ENCODE measurements around the gene INPP5B.
"Not testable (repeated sequence)": the region's sequence is repeated elsewhere in the genome, so short reads cannot be mapped to it uniquely, and the experiment has no call there.

The INPP5B gene

GRCh38 chr1:37915476-37916093 is 31.3 kb downstream of the INPP5B start:
- in situ Hi-C loops (cut with MboI; ENCODE audit: low sequenced_read_pairs) = no loop called here
- H3K4me1 ChIP-seq = no peaks in the 10 kb centered on the region
- no peak for DNase-seq (ENCODE audit: low spot score in 2 of 2)
- H3K27me3 ChIP-seq (ENCODE audit: low read depth) = no peaks in the 10 kb centered on the region
- no peak overlapping the region for H3K4me3 ChIP-seq
- H3K9me3 ChIP-seq = no peaks in the 10 kb centered on the region
- H3K36me3 ChIP-seq (replicated peaks) = no peaks in the 10 kb centered on the region

GRCh38 chr1:37914719-37915475 is 32.0 kb downstream of the INPP5B start:
- no peaks in the 10 kb centered on the region for H3K9me3 ChIP-seq
- DNase-seq (ENCODE audit: low spot score in 2 of 2) = no peak
- H3K4me3 ChIP-seq = no peak overlapping the region
- H3K27me3 ChIP-seq (ENCODE audit: low read depth) = no peaks in the 10 kb centered on the region
- in situ Hi-C loops (cut with MboI; ENCODE audit: low sequenced_read_pairs) = no loop called here
- no peaks in the 10 kb centered on the region for H3K36me3 ChIP-seq (replicated peaks)
- no peaks in the 10 kb centered on the region for H3K4me1 ChIP-seq

- H3K4me3 ChIP-seq; H3K4me1 ChIP-seq; H3K9me3 ChIP-seq; H3K27me3 ChIP-seq (ENCODE audit: low read depth); DNase-seq (ENCODE audit: low spot score in 2 of 2); in situ Hi-C loops (cut with MboI; ENCODE audit: low sequenced_read_pairs); H3K36me3 ChIP-seq (replicated peaks): not testable (repeated sequence)
Measured at GRCh38 chr1:37911478-37911877, 35.4 kb downstream of the INPP5B start.

- H3K9me3 ChIP-seq; H3K27me3 ChIP-seq (ENCODE audit: low read depth); H3K4me3 ChIP-seq; in situ Hi-C loops (cut with MboI; ENCODE audit: low sequenced_read_pairs); H3K36me3 ChIP-seq (replicated peaks); DNase-seq (ENCODE audit: low spot score in 2 of 2): not testable (repeated sequence)
- peaks cover 15% of the 10 kb centered on the region for H3K4me1 ChIP-seq
Measured at GRCh38 chr1:37910886-37911285, 36.0 kb downstream of the INPP5B start.

GRCh38 chr1:37908531-37908930 is 38.3 kb downstream of the INPP5B start:
- in situ Hi-C loops (cut with MboI; ENCODE audit: low sequenced_read_pairs); DNase-seq (ENCODE audit: low spot score in 2 of 2); H3K4me3 ChIP-seq; H3K9me3 ChIP-seq; H3K36me3 ChIP-seq (replicated peaks); H3K27me3 ChIP-seq (ENCODE audit: low read depth): not testable (repeated sequence)
- H3K4me1 ChIP-seq = peaks cover 27% of the 10 kb centered on the region

- H3K9me3 ChIP-seq, H3K4me3 ChIP-seq: not testable (repeated sequence)
Measured at GRCh38 chr1:37907416-37908125, 39.3 kb downstream of the INPP5B start.

GRCh38 chr1:37906591-37906990 is 40.3 kb downstream of the INPP5B start:
- in situ Hi-C loops (cut with MboI; ENCODE audit: low sequenced_read_pairs); H3K9me3 ChIP-seq; H3K27me3 ChIP-seq (ENCODE audit: low read depth); DNase-seq (ENCODE audit: low spot score in 2 of 2); H3K4me3 ChIP-seq; H3K36me3 ChIP-seq (replicated peaks): not testable (repeated sequence)
- peaks cover 27% of the 10 kb centered on the region for H3K4me1 ChIP-seq

More at GRCh38 chr1:37907416-37908125, 39.3 kb downstream of the INPP5B start:
- H3K27me3 ChIP-seq (ENCODE audit: low read depth); in situ Hi-C loops (cut with MboI; ENCODE audit: low sequenced_read_pairs); DNase-seq (ENCODE audit: low spot score in 2 of 2); H3K36me3 ChIP-seq (replicated peaks): not testable (repeated sequence)
- peaks cover 27% of the 10 kb centered on the region for H3K4me1 ChIP-seq

GRCh38 chr1:37905727-37906126 is 41.1 kb downstream of the INPP5B start:
- in situ Hi-C loops (cut with MboI; ENCODE audit: low sequenced_read_pairs) = no loop called here
- Histone ChIP-seq H3K4me1 (peaks cover 27% of the 10 kb centered on the region), H3K9me3 (no peaks in the 10 kb centered on the region), H3K27me3 (ENCODE audit: low read depth) (no peaks in the 10 kb centered on the region), H3K4me3 (no peak overlapping the region), H3K36me3 (replicated peaks) (no peaks in the 10 kb centered on the region)
- DNase-seq (ENCODE audit: low spot score in 2 of 2) = no peak

GRCh38 chr1:37903921-37904320 is 42.9 kb downstream of the INPP5B start:
- peaks cover 27% of the 10 kb centered on the region for H3K4me1 ChIP-seq
- H3K9me3 ChIP-seq; H3K27me3 ChIP-seq (ENCODE audit: low read depth); in situ Hi-C loops (cut with MboI; ENCODE audit: low sequenced_read_pairs); H3K4me3 ChIP-seq; H3K36me3 ChIP-seq (replicated peaks); DNase-seq (ENCODE audit: low spot score in 2 of 2): not testable (repeated sequence)

GRCh38 chr1:37902983-37903382 is 43.9 kb downstream of the INPP5B start:
- Histone ChIP-seq H3K4me1 (peaks cover 27% of the 10 kb centered on the region), H3K36me3 (replicated peaks) (no peaks in the 10 kb centered on the region), H3K27me3 (ENCODE audit: low read depth) (no peaks in the 10 kb centered on the region), H3K9me3 (no peaks in the 10 kb centered on the region), H3K4me3 (no peak overlapping the region)
- DNase-seq (ENCODE audit: low spot score in 2 of 2) = no peak
- in situ Hi-C loops (cut with MboI; ENCODE audit: low sequenced_read_pairs) = no loop called here

GRCh38 chr1:37901893-37902225 is 45.0 kb downstream of the INPP5B start:
- Histone ChIP-seq H3K27me3 (ENCODE audit: low read depth) (no peaks in the 10 kb centered on the region), H3K4me1 (peaks cover 19% of the 10 kb centered on the region), H3K36me3 (replicated peaks) (no peaks in the 10 kb centered on the region), H3K9me3 (no peaks in the 10 kb centered on the region), H3K4me3 (no peak overlapping the region)
- no peak for DNase-seq (ENCODE audit: low spot score in 2 of 2)
- in situ Hi-C loops (cut with MboI; ENCODE audit: low sequenced_read_pairs) = no loop called here

GRCh38 chr1:37901191-37901892 is 45.5 kb downstream of the INPP5B start:
- DNase-seq (ENCODE audit: low spot score in 2 of 2) = no peak
- H3K36me3 ChIP-seq (replicated peaks) = no peaks in the 10 kb centered on the region
- no peak overlapping the region for H3K4me3 ChIP-seq
- in situ Hi-C loops (cut with MboI; ENCODE audit: low sequenced_read_pairs) = no loop called here
- H3K27me3 ChIP-seq (ENCODE audit: low read depth) = no peaks in the 10 kb centered on the region
- peaks cover 17% of the 10 kb centered on the region for H3K4me1 ChIP-seq
- no peaks in the 10 kb centered on the region for H3K9me3 ChIP-seq

- H3K36me3 ChIP-seq (replicated peaks); H3K4me3 ChIP-seq; DNase-seq (ENCODE audit: low spot score in 2 of 2); H3K9me3 ChIP-seq; H3K4me1 ChIP-seq; in situ Hi-C loops (cut with MboI; ENCODE audit: low sequenced_read_pairs); H3K27me3 ChIP-seq (ENCODE audit: low read depth): not testable (repeated sequence)
Measured at GRCh38 chr1:37897563-37897962, 49.3 kb downstream of the INPP5B start.

- no peaks in the 10 kb centered on the region; the same call in 1 of the 2 replicates for H3K4me1 ChIP-seq
- H3K36me3 ChIP-seq (replicated peaks) = peaks cover 9% of the 10 kb centered on the region
- in situ Hi-C loops (cut with MboI; ENCODE audit: low sequenced_read_pairs) = no loop called here
- no peak overlapping the region for H3K4me3 ChIP-seq
- no peaks in the 10 kb centered on the region for H3K9me3 ChIP-seq
- no peaks in the 10 kb centered on the region for H3K27me3 ChIP-seq (ENCODE audit: low read depth)
- DNase-seq (ENCODE audit: low spot score in 2 of 2) = no peak
Measured at GRCh38 chr1:37893673-37894072, 53.2 kb downstream of the INPP5B start.

Measured in HAP-1 (cell line).